ENCODE measurements around the gene RHOJ.

RHOJ gene

DNA sequence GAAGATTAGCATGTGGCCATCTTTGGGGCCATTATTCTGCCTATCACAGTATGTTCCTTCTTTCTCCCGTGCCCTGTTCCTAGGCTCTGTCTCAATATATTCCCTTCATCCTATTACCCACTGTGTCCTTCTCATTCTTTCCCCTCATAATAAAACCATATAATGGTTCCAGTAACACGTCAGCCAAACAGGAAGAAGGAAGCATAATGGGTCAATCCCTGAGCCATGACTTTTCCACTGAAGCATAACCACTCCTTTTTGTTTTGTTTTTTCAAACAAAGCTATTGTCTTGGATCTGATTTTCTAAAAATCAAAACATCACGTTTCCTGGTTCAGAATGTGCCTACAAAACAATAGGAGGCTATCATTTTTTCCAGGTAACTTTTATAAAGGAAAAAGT, 21.3 kb upstream of the RHOJ start:
- no peak overlapping the region for H3K4me3 ChIP-seq (ENCODE audit: low read depth, low read length)
- TF ChIP-seq, protein P1, sequence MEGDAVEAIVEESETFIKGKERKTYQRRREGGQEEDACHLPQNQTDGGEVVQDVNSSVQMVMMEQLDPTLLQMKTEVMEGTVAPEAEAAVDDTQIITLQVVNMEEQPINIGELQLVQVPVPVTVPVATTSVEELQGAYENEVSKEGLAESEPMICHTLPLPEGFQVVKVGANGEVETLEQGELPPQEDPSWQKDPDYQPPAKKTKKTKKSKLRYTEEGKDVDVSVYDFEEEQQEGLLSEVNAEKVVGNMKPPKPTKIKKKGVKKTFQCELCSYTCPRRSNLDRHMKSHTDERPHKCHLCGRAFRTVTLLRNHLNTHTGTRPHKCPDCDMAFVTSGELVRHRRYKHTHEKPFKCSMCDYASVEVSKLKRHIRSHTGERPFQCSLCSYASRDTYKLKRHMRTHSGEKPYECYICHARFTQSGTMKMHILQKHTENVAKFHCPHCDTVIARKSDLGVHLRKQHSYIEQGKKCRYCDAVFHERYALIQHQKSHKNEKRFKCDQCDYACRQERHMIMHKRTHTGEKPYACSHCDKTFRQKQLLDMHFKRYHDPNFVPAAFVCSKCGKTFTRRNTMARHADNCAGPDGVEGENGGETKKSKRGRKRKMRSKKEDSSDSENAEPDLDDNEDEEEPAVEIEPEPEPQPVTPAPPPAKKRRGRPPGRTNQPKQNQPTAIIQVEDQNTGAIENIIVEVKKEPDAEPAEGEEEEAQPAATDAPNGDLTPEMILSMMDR (IDR thresholded peaks at IDR 0.05; ENCODE audit: insufficient read depth, low read length, missing control alignments), result no peak
- DNase-seq (ENCODE audit: low read depth, low spot score), result no peak
- POLR2A ChIA-PET, result no interaction called here
- CTCF ChIA-PET, result interaction anchor here (1.1 kb wide), 1 partner anchor 8 kb away, joined by 4 read pairs; no protein-coding TSS in a partner anchor

DNA sequence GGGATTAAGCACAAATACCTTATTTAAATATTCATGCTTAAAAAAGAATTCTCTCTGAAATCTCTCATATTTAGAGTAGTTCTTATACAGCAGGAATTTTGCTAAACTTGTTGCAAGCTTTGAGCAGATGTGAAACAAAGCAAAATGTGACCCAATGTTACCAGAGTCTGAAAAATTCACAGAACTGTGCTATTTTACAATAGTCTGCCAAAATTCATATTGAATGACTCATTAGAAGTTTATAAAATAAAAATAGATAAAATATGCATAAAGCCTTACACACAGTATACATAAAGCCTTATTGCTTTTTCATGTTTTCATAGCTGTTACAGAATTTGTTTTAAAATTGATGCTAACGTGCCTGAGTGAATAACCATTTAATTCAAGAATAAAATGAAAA, 17.8 kb upstream of the RHOJ start:
- DNase-seq (ENCODE audit: low read depth, low spot score), result no peak
- H3K4me3 ChIP-seq (ENCODE audit: low read depth, low read length), result no peak overlapping the region
- ChIA-PET POLR2A (no interaction called here), CTCF (no interaction called here)
- TF ChIP-seq, protein P1 (IDR thresholded peaks at IDR 0.05; ENCODE audit: insufficient read depth, low read length, missing control alignments), result no peak

DNA sequence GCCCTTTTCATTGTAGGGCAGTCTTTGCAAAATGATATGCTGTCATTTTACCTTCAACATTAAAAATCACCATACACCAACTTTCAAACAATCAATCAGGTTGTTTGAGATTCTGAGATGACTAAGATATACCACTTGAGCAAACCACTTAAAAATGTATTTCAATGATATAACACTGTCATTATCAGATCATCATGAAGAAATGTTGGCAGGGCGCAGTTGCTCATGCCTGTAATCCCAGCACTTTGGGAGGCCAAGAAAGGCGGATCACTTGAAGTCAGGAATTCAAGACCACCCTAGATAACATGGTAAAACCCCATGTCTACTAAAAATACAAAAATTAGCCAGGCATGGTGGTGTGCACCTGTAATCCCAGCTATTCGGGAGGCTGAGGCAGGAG, 13.0 kb upstream of the RHOJ start:
- no peak for DNase-seq (ENCODE audit: low read depth, low spot score)
- H3K4me3 ChIP-seq (ENCODE audit: low read depth, low read length), result no peak overlapping the region
- TF ChIP-seq, protein P1 (IDR thresholded peaks at IDR 0.05; ENCODE audit: insufficient read depth, low read length, missing control alignments), result no peak
- ChIA-PET CTCF (interaction anchor here (1.4 kb wide), 1 partner anchor 17 kb away, joined by 3 read pairs; no protein-coding TSS in a partner anchor), POLR2A (no interaction called here)

DNA sequence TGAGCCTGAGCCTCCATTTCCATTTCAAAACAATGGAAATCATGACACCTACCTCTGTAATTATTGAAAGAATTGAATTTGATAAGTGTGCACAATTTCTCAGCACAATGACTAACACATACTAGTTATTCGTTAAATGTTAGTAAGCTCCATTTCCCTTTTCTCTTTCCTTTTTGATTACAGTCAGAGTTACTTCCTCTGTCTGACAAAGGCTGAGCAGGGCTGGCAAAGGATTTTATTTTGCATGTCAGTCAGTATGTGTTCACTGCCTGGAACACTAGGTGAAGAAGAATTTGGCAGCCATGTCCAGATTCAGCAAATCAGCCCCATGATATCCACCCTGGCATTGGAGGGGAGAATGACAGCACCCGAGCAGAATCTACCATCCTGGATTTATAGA, 12.2 kb upstream of the RHOJ start:
- no peak for DNase-seq (ENCODE audit: low read depth, low spot score)
- ChIA-PET CTCF (interaction anchor here (1.0 to 1.4 kb wide), 2 partner anchors 18 to 85 kb away, joined by 3 read pairs; no protein-coding TSS in a partner anchor), POLR2A (interaction anchor here (1.3 kb wide), 1 partner anchor 12 kb away, joined by 3 read pairs; the partner anchor contains the start of gene RHOJ)
- TF ChIP-seq, protein P1 (IDR thresholded peaks at IDR 0.05; ENCODE audit: insufficient read depth, low read length, missing control alignments), result no peak
- H3K4me3 ChIP-seq (ENCODE audit: low read depth, low read length), result no peak overlapping the region

DNA sequence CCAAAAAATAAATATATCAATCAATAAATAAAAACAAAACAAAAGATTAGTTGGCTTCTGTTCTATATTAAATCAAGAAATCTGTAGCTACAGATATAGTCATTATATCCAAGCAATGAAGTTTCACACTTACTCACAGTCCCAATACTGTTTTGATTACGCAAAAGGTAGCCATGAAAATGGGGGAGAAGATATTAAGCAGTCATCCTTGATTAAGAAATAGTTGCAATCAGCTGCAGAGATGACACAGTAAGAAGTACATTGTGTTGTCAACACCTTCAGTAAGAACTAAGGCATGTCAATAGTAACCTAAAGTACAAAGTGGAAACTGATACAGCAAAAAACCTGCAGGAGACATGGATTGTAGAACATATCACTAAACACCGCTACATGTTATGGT, 11.0 kb upstream of the RHOJ start:
- no peak overlapping the region for H3K4me3 ChIP-seq (ENCODE audit: low read depth, low read length)
- TF ChIP-seq, protein P1 (IDR thresholded peaks at IDR 0.05; ENCODE audit: insufficient read depth, low read length, missing control alignments), result no peak
- CTCF ChIA-PET, result no interaction called here
- POLR2A ChIA-PET, result no interaction called here
- no peak for DNase-seq (ENCODE audit: low read depth, low spot score)

DNA sequence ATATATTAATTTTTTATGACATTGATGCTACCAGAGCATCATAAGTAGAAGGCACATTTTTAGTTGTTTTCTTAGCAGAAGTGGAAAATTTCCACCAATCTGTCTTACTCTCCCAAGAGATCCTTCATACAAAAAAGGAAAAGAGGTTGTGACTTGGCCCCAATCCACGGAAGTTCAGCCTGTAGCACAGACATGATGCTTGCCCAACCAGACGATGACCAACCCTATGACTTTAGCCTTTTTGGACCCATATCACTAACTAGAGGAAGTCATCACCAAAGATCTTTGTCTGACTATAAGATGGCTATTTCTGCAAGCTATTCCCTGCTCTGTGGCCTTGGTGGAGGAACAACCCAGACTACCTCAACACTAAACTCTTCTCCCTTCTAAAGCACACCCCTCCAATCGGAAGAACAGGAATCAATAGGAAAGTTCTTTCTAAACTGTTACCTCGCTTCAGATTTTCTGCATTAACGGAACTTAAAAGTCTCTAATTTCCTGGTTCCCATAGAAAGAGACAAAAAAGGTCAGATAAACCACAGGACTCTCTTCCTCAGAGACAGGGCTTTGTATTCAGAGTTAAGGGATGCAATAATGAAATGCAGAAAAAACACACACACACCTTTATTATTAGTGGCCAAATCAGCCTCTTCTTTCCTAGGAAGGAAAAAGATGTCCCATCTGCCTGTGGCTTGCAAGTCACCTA, 4.1 kb upstream of the RHOJ start:
- ChIA-PET CTCF (no interaction called here), POLR2A (no interaction called here)
- H3K4me3 ChIP-seq (ENCODE audit: low read depth, low read length), result no peak overlapping the region
- TF ChIP-seq, protein P1 (IDR thresholded peaks at IDR 0.05; ENCODE audit: insufficient read depth, low read length, missing control alignments), result no peak
- no peak for DNase-seq (ENCODE audit: low read depth, low spot score)

Data from AG04449 (cell line).